Measurements from ENCODE around the gene TOMM5.

GRCh38 chr9:37639109-37639762, 46.8 kb upstream of the TOMM5 start:
- TF ChIP-seq ZMYM2 (CRISPR knock-in tag; IDR thresholded peaks at IDR 0.05): no peak
- no peak for TF ChIP-seq U2AF1 (optimal IDR thresholded peaks at IDR 0.05; ENCODE audit: low read depth, low read length)
- no peak for TF ChIP-seq FOXM1 (CRISPR knock-in tag; IDR thresholded peaks at IDR 0.05)
- TF ChIP-seq NFE2L1 (CRISPR knock-in tag; IDR thresholded peaks at IDR 0.05; ENCODE audit: borderline replicate concordance): no peak

Data from HepG2 (cell line).